ENCODE results near the gene ARHGDIG. TPM values are rescaled to one million over a fixed set of nuclear protein-coding genes. Genes with fewer than 3 reads are reported as not detected.

ARHGDIG gene
- total RNA-seq, 1 experiment from 2014 or later = 0.41 TPM

DNA sequence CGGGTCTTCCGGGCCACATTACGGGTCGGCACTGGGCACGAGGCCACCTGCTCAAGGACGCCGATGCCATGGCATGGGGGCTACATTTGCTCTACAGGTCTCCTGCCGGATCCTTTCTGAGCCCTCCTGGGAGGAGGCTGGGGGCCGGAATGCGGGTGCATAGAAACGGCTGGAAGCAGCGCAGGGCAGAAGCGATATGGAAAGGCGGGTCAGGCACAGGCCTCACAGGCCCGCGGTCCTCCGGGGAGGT is 43.7 kb downstream of the ARHGDIG start:
- no TSS peak for BruUV-seq (replicated peaks)
- Histone ChIP-seq H3K4me3 (ENCODE audit: low read depth, low read length, poor library complexity, severe bottlenecking) (no peak overlapping the region), H3K36me3 (ENCODE audit: insufficient read depth, low read length, poor library complexity, severe bottlenecking) (no peaks in the 10 kb centered on the region), H3K4me1 (ENCODE audit: insufficient read depth, low read length, poor library complexity, severe bottlenecking) (peaks cover 12% of the 10 kb centered on the region), H3K9me3 (ENCODE audit: low read depth, low read length, poor library complexity, severe bottlenecking) (no peaks in the 10 kb centered on the region), H3K27ac (ENCODE audit: low read depth, low read length, poor library complexity, severe bottlenecking) (no peak overlapping the region), H3K27me3 (replicated peaks; ENCODE audit: insufficient read depth, low read depth, low read length, poor library complexity) (no peaks in the 10 kb centered on the region)
- intact Hi-C loops (cut with micrococcal nuclease; ENCODE audit: unreplicated experiment) = no loop called here
- TF ChIP-seq EZH2 (IDR thresholded peaks at IDR 0.05; ENCODE audit: borderline replicate concordance, low read depth, low read length, poor library complexity, severe bottlenecking) = no peak
- TF ChIP-seq, protein P1, sequence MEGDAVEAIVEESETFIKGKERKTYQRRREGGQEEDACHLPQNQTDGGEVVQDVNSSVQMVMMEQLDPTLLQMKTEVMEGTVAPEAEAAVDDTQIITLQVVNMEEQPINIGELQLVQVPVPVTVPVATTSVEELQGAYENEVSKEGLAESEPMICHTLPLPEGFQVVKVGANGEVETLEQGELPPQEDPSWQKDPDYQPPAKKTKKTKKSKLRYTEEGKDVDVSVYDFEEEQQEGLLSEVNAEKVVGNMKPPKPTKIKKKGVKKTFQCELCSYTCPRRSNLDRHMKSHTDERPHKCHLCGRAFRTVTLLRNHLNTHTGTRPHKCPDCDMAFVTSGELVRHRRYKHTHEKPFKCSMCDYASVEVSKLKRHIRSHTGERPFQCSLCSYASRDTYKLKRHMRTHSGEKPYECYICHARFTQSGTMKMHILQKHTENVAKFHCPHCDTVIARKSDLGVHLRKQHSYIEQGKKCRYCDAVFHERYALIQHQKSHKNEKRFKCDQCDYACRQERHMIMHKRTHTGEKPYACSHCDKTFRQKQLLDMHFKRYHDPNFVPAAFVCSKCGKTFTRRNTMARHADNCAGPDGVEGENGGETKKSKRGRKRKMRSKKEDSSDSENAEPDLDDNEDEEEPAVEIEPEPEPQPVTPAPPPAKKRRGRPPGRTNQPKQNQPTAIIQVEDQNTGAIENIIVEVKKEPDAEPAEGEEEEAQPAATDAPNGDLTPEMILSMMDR (conservative IDR thresholded peaks at IDR 0.05; ENCODE audit: low read depth, low read length) = no peak
- ChIA-PET CTCF (no interaction called here), POLR2A (ENCODE audit: low non-redundant PET) (no interaction called here)
- DNase-seq (ENCODE audit: low spot score) = no peak

DNA sequence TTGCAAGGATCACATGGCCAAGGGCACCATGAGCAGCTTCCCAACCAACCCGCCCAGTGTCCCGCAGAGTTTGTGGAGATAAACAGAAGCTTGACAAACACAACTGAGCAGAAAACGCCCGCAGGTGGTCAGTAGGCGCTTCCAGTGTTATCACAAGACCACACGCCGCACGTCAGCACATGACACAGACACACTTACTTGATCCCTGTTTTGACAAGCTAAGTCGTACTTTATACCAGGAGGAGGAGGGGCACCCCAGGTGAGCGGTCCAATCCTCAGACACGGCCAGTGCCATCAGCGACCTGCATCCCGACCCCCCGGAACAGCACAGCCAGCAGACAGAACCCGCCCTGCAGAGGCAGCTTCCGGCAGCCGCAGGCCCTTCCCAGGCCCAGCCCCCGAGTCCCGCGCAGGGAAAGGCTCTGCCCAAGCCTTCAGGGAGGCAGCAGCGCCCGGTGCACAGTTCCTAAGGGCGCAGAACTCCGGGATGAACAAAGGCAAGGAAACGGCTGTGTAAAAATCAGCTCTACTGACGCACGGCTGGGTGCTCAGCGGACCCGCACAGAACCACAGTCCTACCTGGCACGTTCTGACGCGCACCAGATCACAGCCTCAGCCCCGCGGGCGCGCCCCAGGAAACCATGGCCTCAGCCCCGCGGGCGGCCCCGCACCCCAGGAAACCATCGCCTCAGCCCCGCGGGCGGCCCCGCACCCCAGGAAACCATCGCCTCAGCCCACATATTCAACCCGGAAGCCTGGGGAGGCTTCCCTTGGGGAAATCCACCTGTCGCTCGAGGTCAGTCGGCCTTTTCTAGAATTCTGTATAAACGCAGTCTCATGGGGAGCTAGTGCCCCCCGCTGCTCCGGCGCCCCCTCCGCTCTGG is 44.3 kb downstream of the ARHGDIG start:
- intact Hi-C loops (cut with micrococcal nuclease; ENCODE audit: unreplicated experiment) = no loop called here
- no peak for DNase-seq (ENCODE audit: low spot score)
- Histone ChIP-seq H3K36me3 (ENCODE audit: insufficient read depth, low read length, poor library complexity, severe bottlenecking) (no peaks in the 10 kb centered on the region), H3K27ac (ENCODE audit: low read depth, low read length, poor library complexity, severe bottlenecking) (no peak overlapping the region), H3K4me1 (ENCODE audit: insufficient read depth, low read length, poor library complexity, severe bottlenecking) (peaks cover 12% of the 10 kb centered on the region), H3K9me3 (ENCODE audit: low read depth, low read length, poor library complexity, severe bottlenecking) (no peaks in the 10 kb centered on the region), H3K4me3 (ENCODE audit: low read depth, low read length, poor library complexity, severe bottlenecking) (no peak overlapping the region), H3K27me3 (replicated peaks; ENCODE audit: insufficient read depth, low read depth, low read length, poor library complexity) (no peaks in the 10 kb centered on the region)
- ChIA-PET CTCF (no interaction called here), POLR2A (ENCODE audit: low non-redundant PET) (no interaction called here)
- BruUV-seq (replicated peaks) = no TSS peak
- TF ChIP-seq, protein P1 (conservative IDR thresholded peaks at IDR 0.05; ENCODE audit: low read depth, low read length) = no peak
- no peak for TF ChIP-seq EZH2 (IDR thresholded peaks at IDR 0.05; ENCODE audit: borderline replicate concordance, low read depth, low read length, poor library complexity, severe bottlenecking)

DNA sequence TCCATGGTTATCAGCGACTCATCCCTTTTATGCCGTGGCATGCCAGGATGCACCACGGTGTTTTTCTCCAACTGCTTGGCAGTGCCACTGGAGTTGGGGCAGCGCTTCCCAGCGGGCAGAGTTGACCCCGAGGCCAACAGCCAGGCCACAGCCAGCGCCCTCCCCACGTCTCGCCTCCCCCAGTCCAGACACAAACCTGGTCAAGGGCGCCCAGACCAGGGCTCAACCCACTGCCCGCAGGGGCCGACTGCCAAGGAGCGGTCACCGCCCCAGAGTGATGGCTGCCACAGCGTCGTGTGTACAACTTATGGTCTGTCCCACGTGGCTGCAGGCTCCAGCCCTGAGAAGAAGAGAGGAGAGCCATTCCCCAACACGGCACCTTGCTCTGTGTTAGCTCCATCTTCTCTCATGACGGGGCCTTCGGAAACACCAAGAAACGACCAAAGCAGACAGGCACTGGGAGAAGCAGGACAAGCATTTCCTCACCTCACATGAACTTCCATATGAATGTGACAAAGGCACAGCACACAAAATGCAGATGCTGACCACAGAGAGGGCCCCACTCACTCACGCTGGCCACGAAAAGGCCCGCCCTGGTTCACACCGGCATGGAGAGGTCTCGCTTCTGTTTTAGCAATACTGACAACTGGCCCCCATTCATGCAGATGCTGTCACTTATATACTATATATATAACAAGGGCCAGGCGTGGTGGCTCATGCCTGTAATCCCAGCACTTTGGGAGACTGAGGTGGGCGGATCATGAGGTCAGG is 45.2 kb downstream of the ARHGDIG start:
- H3K36me3 ChIP-seq (ENCODE audit: insufficient read depth, low read length, poor library complexity, severe bottlenecking) = no peaks in the 10 kb centered on the region
- H3K27me3 ChIP-seq (replicated peaks; ENCODE audit: insufficient read depth, low read depth, low read length, poor library complexity) = no peaks in the 10 kb centered on the region
- no peaks in the 10 kb centered on the region for H3K9me3 ChIP-seq (ENCODE audit: low read depth, low read length, poor library complexity, severe bottlenecking)
- ChIA-PET CTCF (no interaction called here), POLR2A (ENCODE audit: low non-redundant PET) (no interaction called here)
- H3K27ac ChIP-seq (ENCODE audit: low read depth, low read length, poor library complexity, severe bottlenecking) = no peak overlapping the region
- intact Hi-C loops (cut with micrococcal nuclease; ENCODE audit: unreplicated experiment) = no loop called here
- DNase-seq (ENCODE audit: low spot score) = no peak
- H3K4me1 ChIP-seq (ENCODE audit: insufficient read depth, low read length, poor library complexity, severe bottlenecking) = peaks cover 12% of the 10 kb centered on the region
- no TSS peak for BruUV-seq (replicated peaks)
- no peak for TF ChIP-seq EZH2 (IDR thresholded peaks at IDR 0.05; ENCODE audit: borderline replicate concordance, low read depth, low read length, poor library complexity, severe bottlenecking)
- TF ChIP-seq, protein P1 (conservative IDR thresholded peaks at IDR 0.05; ENCODE audit: low read depth, low read length) = no peak
- H3K4me3 ChIP-seq (ENCODE audit: low read depth, low read length, poor library complexity, severe bottlenecking) = no peak overlapping the region

Measured in A673 (cell line).